Keratinocyte (primary cell): ENCODE measurements around the gene RCSD1. TPM values are rescaled to one million over a fixed set of nuclear protein-coding genes. Genes with fewer than 3 reads are reported as not detected.

Experiments
- DNase-seq: peaks from one replicate; pipeline ENCODE4 v3.0.0-alpha.2; 2011; ENCODE audit warnings: low read depth, missing footprints, low spot score
- FAIRE-seq: peaks from 2 replicates; lab custom pipeline; 2011; peaks lifted over from hg19 to GRCh38; lab: Jason Lieb, UNC
- H2AFZ ChIP-seq: 2 replicates; pipeline ENCODE4 v1.6.0; 2012; ENCODE audit warnings: low read length, control low read depth, inconsistent platforms; ENCODE audit not compliant: control insufficient read depth
- H3K27ac ChIP-seq: 2 replicates; pipeline ENCODE4 v1.5.1; 2011; ENCODE audit warnings: low read length; ENCODE audit not compliant: control insufficient read depth, insufficient read depth
- H3K27me3 ChIP-seq: 3 replicates; pipeline ENCODE4 v1.6.0; 2011; ENCODE audit warnings: low read length; ENCODE audit not compliant: control insufficient read depth, insufficient read depth; ENCODE audit errors: extremely low read depth
- H3K36me3 ChIP-seq, 2 experiments: 2 replicates in 1 of 2; 3 replicates in 1 of 2; pipeline ENCODE4 v1.5.1; 2011; ENCODE audit warnings: low read length in 2 of 2, mild to moderate bottlenecking in 1 of 2; ENCODE audit not compliant: control insufficient read depth in 2 of 2, insufficient read depth in 2 of 2; ENCODE audit errors: extremely low read depth in 1 of 2
- H3K4me1 ChIP-seq: 3 replicates; pipeline ENCODE4 v1.5.1; 2011; ENCODE audit warnings: low read length; ENCODE audit not compliant: control insufficient read depth, insufficient read depth; ENCODE audit errors: extremely low read depth
- H3K4me2 ChIP-seq: 3 replicates; pipeline ENCODE4 v1.6.0; 2011; ENCODE audit warnings: low read depth, low read length; ENCODE audit not compliant: control insufficient read depth, insufficient read depth; ENCODE audit errors: extremely low read depth
- H3K4me3 ChIP-seq, 3 experiments: fragments of 200-600 bp in 1 of 3; sonication (generic) in 1 of 3; 2 replicates in 2 of 3; 3 replicates in 1 of 3; pipeline ENCODE4 v1.5.1; 2011 to 2016; ENCODE audit warnings: low read length in 3 of 3, mild to moderate bottlenecking in 3 of 3, control low read depth in 2 of 3, inconsistent platforms in 1 of 3, low read depth in 1 of 3, mixed read lengths in 1 of 3, mixed run types in 1 of 3, moderate library complexity in 1 of 3; ENCODE audit not compliant: control insufficient read depth in 2 of 3, insufficient read depth in 2 of 3; ENCODE audit errors: extremely low read depth in 1 of 3
- H3K79me2 ChIP-seq: 2 replicates; pipeline ENCODE4 v1.6.0; 2012; ENCODE audit warnings: low read length; ENCODE audit not compliant: control insufficient read depth, insufficient read depth
- H3K9ac ChIP-seq: 3 replicates; pipeline ENCODE4 v1.6.0; 2011; ENCODE audit warnings: low read length; ENCODE audit not compliant: control insufficient read depth, insufficient read depth; ENCODE audit errors: extremely low read depth
- H3K9me1 ChIP-seq: 3 replicates; pipeline ENCODE4 v1.6.0; 2011; ENCODE audit warnings: low read length; ENCODE audit not compliant: control insufficient read depth, insufficient read depth; ENCODE audit errors: extremely low read depth
- H3K9me3 ChIP-seq: 2 replicates; pipeline ENCODE4 v1.5.1; 2012; ENCODE audit warnings: low read depth, low read length; ENCODE audit not compliant: control insufficient read depth
- H4K20me1 ChIP-seq: 3 replicates; pipeline ENCODE4 v1.6.0; 2011; ENCODE audit warnings: low read length; ENCODE audit not compliant: control insufficient read depth, insufficient read depth; ENCODE audit errors: extremely low read depth
- EZH2 ChIP-seq: IDR thresholded peaks from one replicate; pipeline ENCODE4 v1.6.1; 2012; ENCODE audit warnings: inconsistent platforms, mild to moderate bottlenecking, low read length, moderate library complexity
- dilution Hi-C: fragments of 300-500 bp; cut with MboI; formaldehyde crosslinking; loops from one replicate; pipeline ENCODE4 v1.7.0; 2020; ENCODE audit warnings: low sequenced_read_pairs; ENCODE audit not compliant: extremely low pct_ligation_motif_present
- polyA plus RNA-seq, 5 experiments: library from polyadenylated mRNA; depleted of rRNA in 3 of 5; stranded (reverse) in 3 of 5; stranded (forward) in 1 of 5; unstranded in 1 of 5; fragments of >200 nt; gene quantifications; 1 replicate in 1 of 5; 2 replicates in 3 of 5; 3 replicates in 1 of 5; pipeline versions ENCODE4 v1.2.1 to v1.2.3, GENCODE V29; 2011 to 2012; ENCODE audit warnings: missing spikeins in 2 of 5, low read depth in 1 of 5, low replicate concordance in 1 of 5
- TF ChIP-seq, protein P1 (sequence below), 3 experiments: IDR thresholded peaks in 1 of 3; conservative IDR thresholded peaks in 1 of 3; optimal IDR thresholded peaks in 1 of 3; 2 replicates in 2 of 3; 3 replicates in 1 of 3; pipeline versions ENCODE3 to v1.5.1; 2011; ENCODE audit warnings: low read length in 3 of 3, mild to moderate bottlenecking in 3 of 3, moderate library complexity in 2 of 3, control low read depth in 1 of 3, inconsistent platforms in 1 of 3; ENCODE audit not compliant: insufficient read depth in 2 of 3; ENCODE audit errors: extremely low read depth in 1 of 3

RCSD1 gene
- polyA plus RNA-seq, 1 donor (not counting 4 experiments of a cell fraction or from before 2014, with no cell fraction given): 0.03 TPM

DNA sequence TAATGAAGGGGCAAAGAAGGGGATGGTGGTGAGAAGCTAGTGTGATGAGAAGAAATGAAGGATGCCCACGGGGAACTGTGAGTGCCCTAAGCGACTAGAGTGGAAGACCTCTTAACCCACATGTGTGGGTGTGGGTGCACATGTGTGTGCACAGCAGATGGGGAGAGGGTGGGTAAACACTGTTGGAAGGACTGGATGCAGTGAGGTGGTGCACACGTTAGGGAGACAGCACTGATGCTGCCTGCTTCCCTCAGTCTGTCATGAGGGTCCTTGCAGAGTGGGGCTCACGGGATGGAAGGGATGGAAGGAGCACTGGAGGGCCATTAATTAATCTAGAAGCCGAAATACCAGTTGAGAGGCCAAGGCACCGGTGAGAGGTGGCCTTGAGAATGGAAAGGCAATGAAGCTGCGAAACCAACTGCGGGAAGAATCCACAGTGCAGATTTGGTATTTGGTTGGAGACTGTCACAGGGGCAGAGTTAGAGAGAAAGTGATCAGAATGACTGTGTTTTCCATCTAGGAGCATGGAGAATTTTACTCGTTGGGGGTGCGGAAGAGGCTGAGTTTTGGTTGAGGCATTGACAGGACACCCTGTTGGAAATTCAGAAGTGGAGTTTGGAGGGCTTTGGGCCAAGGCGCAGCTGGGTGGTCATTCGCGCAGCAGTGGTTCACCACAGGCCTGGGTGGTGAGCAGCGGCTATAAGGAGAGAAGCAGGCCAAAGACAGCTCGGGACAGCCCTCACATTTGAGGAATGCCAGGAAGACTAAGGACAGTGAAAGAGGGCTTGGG, 15.8 kb downstream of the RCSD1 start:
- Histone ChIP-seq H3K4me3 (no peak overlapping the region), H3K79me2 (no peaks in the 10 kb centered on the region), H3K4me1 (no peaks in the 10 kb centered on the region), H4K20me1 (no peaks in the 10 kb centered on the region), H3K4me2 (no peak overlapping the region), H3K9me3 (no peaks in the 10 kb centered on the region), H3K27ac (no peak overlapping the region), H3K36me3 (no peaks in the 10 kb centered on the region), H2AFZ (no peak overlapping the region), H3K9me1 (no peaks in the 10 kb centered on the region), H3K27me3 (no peaks in the 10 kb centered on the region), H3K9ac (no peak overlapping the region)
- dilution Hi-C loops: no loop called here
- no peak for DNase-seq
- no peak for FAIRE-seq
- TF ChIP-seq, protein P1, sequence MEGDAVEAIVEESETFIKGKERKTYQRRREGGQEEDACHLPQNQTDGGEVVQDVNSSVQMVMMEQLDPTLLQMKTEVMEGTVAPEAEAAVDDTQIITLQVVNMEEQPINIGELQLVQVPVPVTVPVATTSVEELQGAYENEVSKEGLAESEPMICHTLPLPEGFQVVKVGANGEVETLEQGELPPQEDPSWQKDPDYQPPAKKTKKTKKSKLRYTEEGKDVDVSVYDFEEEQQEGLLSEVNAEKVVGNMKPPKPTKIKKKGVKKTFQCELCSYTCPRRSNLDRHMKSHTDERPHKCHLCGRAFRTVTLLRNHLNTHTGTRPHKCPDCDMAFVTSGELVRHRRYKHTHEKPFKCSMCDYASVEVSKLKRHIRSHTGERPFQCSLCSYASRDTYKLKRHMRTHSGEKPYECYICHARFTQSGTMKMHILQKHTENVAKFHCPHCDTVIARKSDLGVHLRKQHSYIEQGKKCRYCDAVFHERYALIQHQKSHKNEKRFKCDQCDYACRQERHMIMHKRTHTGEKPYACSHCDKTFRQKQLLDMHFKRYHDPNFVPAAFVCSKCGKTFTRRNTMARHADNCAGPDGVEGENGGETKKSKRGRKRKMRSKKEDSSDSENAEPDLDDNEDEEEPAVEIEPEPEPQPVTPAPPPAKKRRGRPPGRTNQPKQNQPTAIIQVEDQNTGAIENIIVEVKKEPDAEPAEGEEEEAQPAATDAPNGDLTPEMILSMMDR (optimal IDR thresholded peaks at IDR 0.05 in 1 of 3, IDR thresholded peaks at IDR 0.05 in 1 of 3, conservative IDR thresholded peaks at IDR 0.05 in 1 of 3; ENCODE audit: extremely low read depth in 1 of 3, insufficient read depth in 2 of 3, low read length in 3 of 3): no peak
- no peak for TF ChIP-seq EZH2

GRCh38 chr1:167648252-167648849, 18.3 kb downstream of the RCSD1 start:
- Histone ChIP-seq H3K27me3 (no peaks in the 10 kb centered on the region), H3K9ac (no peak overlapping the region), H2AFZ (no peak overlapping the region), H3K4me3 (no peak overlapping the region), H3K36me3 (no peaks in the 10 kb centered on the region), H4K20me1 (no peaks in the 10 kb centered on the region), H3K9me3 (no peaks in the 10 kb centered on the region), H3K4me2 (no peak overlapping the region), H3K79me2 (no peaks in the 10 kb centered on the region), H3K4me1 (no peaks in the 10 kb centered on the region), H3K27ac (no peak overlapping the region), H3K9me1 (no peaks in the 10 kb centered on the region)
- FAIRE-seq (no peak), DNase-seq (no peak)
- no peak for TF ChIP-seq EZH2
- TF ChIP-seq, protein P1 (optimal IDR thresholded peaks at IDR 0.05 in 1 of 3, IDR thresholded peaks at IDR 0.05 in 1 of 3, conservative IDR thresholded peaks at IDR 0.05 in 1 of 3; ENCODE audit: extremely low read depth in 1 of 3, insufficient read depth in 2 of 3, low read length in 3 of 3): no peak
- dilution Hi-C loops: no loop called here
